Fibroblast of mammary gland (primary cell): ENCODE measurements around the gene INPP5K.
A peak's percentile ranks its signal among the peaks of the same experiment; 100 is the strongest.

Experiments used
- DNase-seq: peaks from one replicate; pipeline ENCODE4 v3.0.0-alpha.2; 2010; ENCODE audit warnings: low read depth
- H3K4me3 ChIP-seq: 2 replicates; pipeline ENCODE4 v1.5.1; 2011; ENCODE audit warnings: low read depth, mild to moderate bottlenecking, low read length, moderate library complexity; ENCODE audit not compliant: control insufficient read depth
- CTCF ChIP-seq: conservative IDR thresholded peaks from 2 replicates; pipeline ENCODE4 v1.5.1; 2011; ENCODE audit warnings: low read depth, low read length, inconsistent platforms; ENCODE audit not compliant: control insufficient read depth, insufficient read depth

Gene INPP5K

GRCh38 chr17:1471490-1471889 lies 44.9 kb downstream of the INPP5K start:
- TF ChIP-seq CTCF, result no peak
- no peak overlapping the region for H3K4me3 ChIP-seq

GRCh38 chr17:1470755-1471462 lies 45.5 kb downstream of the INPP5K start:
- no peak for DNase-seq
- no peak for TF ChIP-seq CTCF
- H3K4me3 ChIP-seq, result no peak overlapping the region

More at GRCh38 chr17:1471490-1471889, 44.9 kb downstream of the INPP5K start:
- DNase-seq, result no peak

GRCh38 chr17:1470071-1470754 lies 46.2 kb downstream of the INPP5K start:
- DNase-seq, result no peak
- no peak overlapping the region for H3K4me3 ChIP-seq
- TF ChIP-seq CTCF, result no peak

GRCh38 chr17:1469231-1469852 lies 47.1 kb downstream of the INPP5K start:
- no peak overlapping the region for H3K4me3 ChIP-seq
- no peak for DNase-seq
- TF ChIP-seq CTCF, result no peak

GRCh38 chr17:1467898-1468492 lies 48.4 kb downstream of the INPP5K start:
- TF ChIP-seq CTCF, result no peak
- DNase-seq, result peak; percentile 60
- no peak overlapping the region for H3K4me3 ChIP-seq

GRCh38 chr17:1467258-1467657 lies 49.2 kb downstream of the INPP5K start:
- H3K4me3 ChIP-seq, result no peak overlapping the region
- DNase-seq, result no peak
- TF ChIP-seq CTCF, result no peak
